Endodermal cell (in vitro differentiated cells): ENCODE measurements around the gene WDR87. TPM values are rescaled to one million over a fixed set of nuclear protein-coding genes. Genes with fewer than 3 reads are reported as not detected.

Experiments
- DNase-seq: peaks from one replicate; pipeline ENCODE4 v3.0.0-alpha.2; 2017
- H3K27ac ChIP-seq: 2 replicates; pipeline ENCODE4 v1.5.1; 2013; ENCODE audit warnings: mild to moderate bottlenecking, low read depth, low read length, moderate library complexity
- H3K27me3 ChIP-seq: 2 replicates; pipeline ENCODE4 v1.6.1; 2013; ENCODE audit warnings: mild to moderate bottlenecking, low read length, moderate library complexity; ENCODE audit not compliant: insufficient read depth, control insufficient read depth, poor library complexity, severe bottlenecking
- H3K36me3 ChIP-seq: 2 replicates; pipeline ENCODE4 v1.7.0; 2013; ENCODE audit warnings: mild to moderate bottlenecking, low read length, moderate library complexity; ENCODE audit not compliant: control insufficient read depth, insufficient read depth
- H3K4me1 ChIP-seq: one replicate; pipeline ENCODE4 v1.7.0; 2013; ENCODE audit warnings: low read length; ENCODE audit not compliant: control insufficient read depth, insufficient read depth
- H3K4me3 ChIP-seq: 2 replicates; pipeline ENCODE4 v1.5.1; 2013; ENCODE audit warnings: mild to moderate bottlenecking, low read length, moderate library complexity
- H3K9ac ChIP-seq: 2 replicates; pipeline ENCODE4 v1.6.1; 2013; ENCODE audit warnings: mild to moderate bottlenecking, low read length, moderate library complexity; ENCODE audit not compliant: poor library complexity, severe bottlenecking; ENCODE audit errors: extremely low read depth
- H3K9me3 ChIP-seq: 2 replicates; pipeline ENCODE4 v1.6.1; 2013; ENCODE audit warnings: mild to moderate bottlenecking, low read length, moderate library complexity; ENCODE audit not compliant: control insufficient read depth
- H3K27ac Mint-ChIP-seq: 2 replicates; pipeline ENCODE4 v1.8.0; 2020; ENCODE audit warnings: mixed read lengths
- H3K27me3 Mint-ChIP-seq: 2 replicates; pipeline ENCODE4 v1.8.0; 2021; ENCODE audit warnings: mild to moderate bottlenecking, mixed read lengths; ENCODE audit not compliant: insufficient read depth
- H3K36me3 Mint-ChIP-seq: 2 replicates; pipeline ENCODE4 v1.8.0; 2020; ENCODE audit warnings: low read depth, mixed read lengths
- H3K4me1 Mint-ChIP-seq: 2 replicates; pipeline ENCODE4 v1.8.0; 2020; ENCODE audit warnings: mixed read lengths
- H3K4me3 Mint-ChIP-seq: 2 replicates; pipeline ENCODE4 v1.8.0; 2020; ENCODE audit warnings: mild to moderate bottlenecking, moderate library complexity, mixed read lengths
- H3K9me3 Mint-ChIP-seq: 2 replicates; pipeline ENCODE4 v1.8.0; 2020; ENCODE audit warnings: mild to moderate bottlenecking, mixed read lengths
- WGBS, 2 experiments: methylation state at CpG; one replicate each; pipeline versions ENCODE4 v1.1.5 to v1.1.7; 2013; ENCODE audit warnings: missing lambda C conversion rate in 2 of 2, mixed read lengths in 1 of 2; ENCODE audit not compliant: insufficient coverage in 1 of 2, insufficient read length in 1 of 2; 5-methylcytosine and 5-hydroxymethylcytosine counted together
- total RNA-seq, 2 donors: library from RNA; stranded (reverse); fragmentation: NEBNext Ultra II Directional in 1 of 2; extraction: Animal tissue kit (Norgen Biotek cat#: 25700) in 1 of 2; gene quantifications; 2 replicates in 1 of 2; 3 replicates in 1 of 2; pipeline ENCODE4 v1.2.1, GENCODE V29; 2021
- TF ChIP-seq, protein P1 (sequence below): fragments of 200-600 bp; sonication (generic); conservative IDR thresholded peaks from 2 replicates; pipeline ENCODE4 v1.5.0; 2021; ENCODE audit warnings: antibody characterized with exemption, mild to moderate bottlenecking

WDR87 gene
- total RNA-seq, 2 donors from 2014 or later = not detected

DNA sequence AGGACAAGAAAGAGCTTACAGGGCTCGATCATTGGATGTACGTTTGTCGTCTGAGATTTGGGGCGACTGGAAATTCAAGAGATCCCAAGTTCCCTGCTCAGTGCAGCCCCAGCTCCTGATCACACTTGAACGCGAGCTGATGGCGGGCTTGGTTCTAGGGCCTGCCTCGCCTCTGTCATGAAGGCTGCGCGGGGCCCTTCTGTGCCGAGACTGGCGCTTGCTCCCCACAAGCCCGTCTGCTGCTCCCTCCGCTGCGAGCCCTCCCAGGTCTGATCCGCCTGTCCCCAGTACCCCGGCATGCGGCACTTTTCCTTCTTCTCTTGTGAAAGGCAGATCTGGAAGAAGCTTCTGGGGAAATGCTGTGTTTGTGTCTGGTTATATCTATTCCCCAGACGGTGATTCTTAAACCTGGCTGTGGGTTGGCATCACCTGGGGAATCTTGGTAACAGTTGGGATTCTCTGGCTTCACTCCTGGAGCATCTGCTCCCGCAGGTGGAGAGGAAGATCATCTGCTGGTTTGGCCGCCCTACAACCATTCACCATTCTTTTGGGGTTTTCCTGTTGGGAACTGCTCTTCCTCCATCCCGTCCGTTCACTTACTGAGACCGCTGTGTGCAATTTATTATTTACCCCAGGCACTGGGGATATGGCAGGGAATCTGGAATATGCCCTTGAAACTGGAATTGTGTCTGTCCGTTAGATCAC lies 44.2 kb upstream of the WDR87 start:
- no peak overlapping the region for H3K27ac ChIP-seq
- no peak for DNase-seq

DNA sequence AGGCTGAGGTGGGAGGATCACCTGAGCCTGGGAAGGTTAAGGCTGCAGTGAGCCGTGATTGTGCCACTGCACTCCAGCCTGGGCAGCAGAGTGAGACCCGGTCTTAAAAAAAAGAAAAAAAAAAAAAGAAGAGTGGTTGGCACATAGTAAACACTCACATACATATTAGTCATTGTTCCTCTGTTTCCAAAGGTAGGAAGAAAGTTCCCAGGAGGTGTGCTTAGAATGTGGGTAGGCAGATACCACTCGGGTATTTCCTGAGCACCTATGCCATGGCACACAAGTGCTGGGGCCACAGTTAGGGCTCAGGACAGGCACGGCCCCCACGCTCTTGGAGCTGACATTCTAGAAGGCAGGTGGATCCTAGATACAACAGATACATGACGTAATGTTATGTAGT lies 42.0 kb upstream of the WDR87 start:
- Histone ChIP-seq H3K4me1 (peaks cover 3% of the 10 kb centered on the region), H3K9ac (no peak overlapping the region), H3K27ac (no peak overlapping the region), H3K9me3 (no peaks in the 10 kb centered on the region), H3K27me3 (no peaks in the 10 kb centered on the region), H3K4me3 (no peak overlapping the region), H3K36me3 (no peaks in the 10 kb centered on the region)
- peaks cover 8% of the 10 kb centered on the region for H3K36me3 Mint-ChIP-seq
- no peak overlapping the region for H3K27ac Mint-ChIP-seq
- H3K4me3 Mint-ChIP-seq = no peak overlapping the region
- no peaks in the 10 kb centered on the region for H3K9me3 Mint-ChIP-seq
- peaks cover 8% of the 10 kb centered on the region for H3K4me1 Mint-ChIP-seq
- TF ChIP-seq, protein P1, sequence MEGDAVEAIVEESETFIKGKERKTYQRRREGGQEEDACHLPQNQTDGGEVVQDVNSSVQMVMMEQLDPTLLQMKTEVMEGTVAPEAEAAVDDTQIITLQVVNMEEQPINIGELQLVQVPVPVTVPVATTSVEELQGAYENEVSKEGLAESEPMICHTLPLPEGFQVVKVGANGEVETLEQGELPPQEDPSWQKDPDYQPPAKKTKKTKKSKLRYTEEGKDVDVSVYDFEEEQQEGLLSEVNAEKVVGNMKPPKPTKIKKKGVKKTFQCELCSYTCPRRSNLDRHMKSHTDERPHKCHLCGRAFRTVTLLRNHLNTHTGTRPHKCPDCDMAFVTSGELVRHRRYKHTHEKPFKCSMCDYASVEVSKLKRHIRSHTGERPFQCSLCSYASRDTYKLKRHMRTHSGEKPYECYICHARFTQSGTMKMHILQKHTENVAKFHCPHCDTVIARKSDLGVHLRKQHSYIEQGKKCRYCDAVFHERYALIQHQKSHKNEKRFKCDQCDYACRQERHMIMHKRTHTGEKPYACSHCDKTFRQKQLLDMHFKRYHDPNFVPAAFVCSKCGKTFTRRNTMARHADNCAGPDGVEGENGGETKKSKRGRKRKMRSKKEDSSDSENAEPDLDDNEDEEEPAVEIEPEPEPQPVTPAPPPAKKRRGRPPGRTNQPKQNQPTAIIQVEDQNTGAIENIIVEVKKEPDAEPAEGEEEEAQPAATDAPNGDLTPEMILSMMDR = no peak
- H3K27me3 Mint-ChIP-seq = no peaks in the 10 kb centered on the region
- DNase-seq = no peak
- 91 to 94% methylated on average over 5 to 6 of the region's 6 CpGs for WGBS, 2 experiments

More for the DNA sequence above, 44.2 kb upstream of the WDR87 start:
- 95 to 99% methylated on average over 20 to 25 of the region's 25 CpGs for WGBS, 2 experiments
- TF ChIP-seq, protein P1 = no peak
- H3K9me3 ChIP-seq = no peaks in the 10 kb centered on the region
- Mint-ChIP-seq H3K27ac (no peak overlapping the region), H3K27me3 (no peaks in the 10 kb centered on the region), H3K36me3 (peaks cover 8% of the 10 kb centered on the region), H3K4me3 (no peak overlapping the region), H3K4me1 (peaks cover 22% of the 10 kb centered on the region), H3K9me3 (no peaks in the 10 kb centered on the region)
- no peak overlapping the region for H3K4me3 ChIP-seq
- no peaks in the 10 kb centered on the region for H3K36me3 ChIP-seq
- H3K9ac ChIP-seq = no peak overlapping the region
- H3K27me3 ChIP-seq = no peaks in the 10 kb centered on the region
- peaks cover 6% of the 10 kb centered on the region for H3K4me1 ChIP-seq

DNA sequence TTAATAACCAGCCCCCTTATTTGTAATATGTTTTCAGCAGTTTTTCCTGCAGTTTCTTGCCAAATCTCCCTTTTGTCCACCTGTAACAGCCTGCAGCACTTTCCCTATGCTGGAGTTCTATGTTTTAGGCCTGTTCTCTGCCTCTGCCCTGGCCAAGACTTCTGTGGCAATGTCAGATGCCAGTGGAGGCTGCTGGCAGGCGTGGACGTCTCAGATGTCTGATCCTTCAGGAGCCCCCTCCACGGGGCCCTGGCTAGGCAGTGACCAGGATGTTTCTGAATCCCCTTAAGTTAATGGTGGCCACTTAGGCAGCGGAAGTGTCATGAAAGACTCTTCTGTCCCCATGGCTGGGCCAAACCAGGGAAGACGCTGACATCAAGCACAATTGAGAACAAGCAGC lies 41.4 kb upstream of the WDR87 start:
- no peaks in the 10 kb centered on the region for H3K4me1 ChIP-seq
- no peaks in the 10 kb centered on the region for H3K9me3 ChIP-seq
- H3K27me3 ChIP-seq = no peaks in the 10 kb centered on the region
- H3K36me3 ChIP-seq = no peaks in the 10 kb centered on the region
- Mint-ChIP-seq H3K36me3 (peaks cover 8% of the 10 kb centered on the region), H3K9me3 (no peaks in the 10 kb centered on the region), H3K27me3 (no peaks in the 10 kb centered on the region), H3K4me1 (peaks cover 2% of the 10 kb centered on the region), H3K27ac (no peak overlapping the region), H3K4me3 (no peak overlapping the region)
- H3K27ac ChIP-seq = no peak overlapping the region
- H3K9ac ChIP-seq = no peak overlapping the region
- DNase-seq = no peak
- WGBS, 2 experiments = 91 to 93% methylated on average over 5 of the region's 5 CpGs
- TF ChIP-seq, protein P1 = no peak
- no peak overlapping the region for H3K4me3 ChIP-seq
